Coronary artery (tissue), 2 donors: Measurements from ENCODE around the gene SIRPA.
A peak's percentile ranks its signal among the peaks of the same experiment; 100 is the strongest.

Experiments used
- DNase-seq: peaks from one replicate; pipeline ENCODE4 v3.0.0-alpha.2; 2017; ENCODE audit warnings: low spot score
- H3K27ac ChIP-seq, 2 donors: fragments of 200-600 bp; sonication (generic); one replicate each; pipeline ENCODE4 v1.5.1; 2016 to 2019
- H3K4me3 ChIP-seq: fragments of 200-600 bp; sonication (generic); 2 replicates; pipeline ENCODE4 v1.5.1; 2016; ENCODE audit warnings: mild to moderate bottlenecking, moderate library complexity
- TF ChIP-seq, protein P1 (sequence below): fragments of 200-600 bp; sonication (generic); IDR thresholded peaks from one replicate; pipeline ENCODE4 v1.5.1; 2019; ENCODE audit warnings: antibody characterized with exemption

SIRPA gene

DNA sequence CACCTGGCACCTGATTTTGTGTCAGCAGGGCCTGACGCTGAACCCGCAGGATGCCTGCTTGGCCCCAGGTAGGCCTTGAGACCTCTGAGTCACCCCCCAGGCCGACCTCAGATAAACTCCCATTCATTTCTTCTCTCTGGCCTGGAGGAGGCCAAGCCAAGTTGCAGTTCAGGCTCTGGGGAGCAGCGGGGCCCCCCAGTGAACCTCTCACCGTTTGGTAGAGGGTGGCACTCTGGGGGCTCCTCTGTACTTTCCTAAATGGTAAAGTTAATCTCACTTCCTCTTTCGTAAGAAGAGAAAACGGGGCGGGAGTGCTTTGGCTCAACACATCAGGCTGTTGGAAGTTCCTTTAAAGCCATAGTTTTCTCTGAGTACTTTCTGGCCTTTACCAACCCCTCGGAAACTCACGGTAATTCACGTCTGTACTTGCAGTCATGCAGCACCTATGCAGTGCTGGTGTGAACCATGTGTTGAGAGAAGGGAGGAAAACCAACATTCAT, 2.8 kb downstream of the SIRPA start:
- DNase-seq, result no peak

DNA sequence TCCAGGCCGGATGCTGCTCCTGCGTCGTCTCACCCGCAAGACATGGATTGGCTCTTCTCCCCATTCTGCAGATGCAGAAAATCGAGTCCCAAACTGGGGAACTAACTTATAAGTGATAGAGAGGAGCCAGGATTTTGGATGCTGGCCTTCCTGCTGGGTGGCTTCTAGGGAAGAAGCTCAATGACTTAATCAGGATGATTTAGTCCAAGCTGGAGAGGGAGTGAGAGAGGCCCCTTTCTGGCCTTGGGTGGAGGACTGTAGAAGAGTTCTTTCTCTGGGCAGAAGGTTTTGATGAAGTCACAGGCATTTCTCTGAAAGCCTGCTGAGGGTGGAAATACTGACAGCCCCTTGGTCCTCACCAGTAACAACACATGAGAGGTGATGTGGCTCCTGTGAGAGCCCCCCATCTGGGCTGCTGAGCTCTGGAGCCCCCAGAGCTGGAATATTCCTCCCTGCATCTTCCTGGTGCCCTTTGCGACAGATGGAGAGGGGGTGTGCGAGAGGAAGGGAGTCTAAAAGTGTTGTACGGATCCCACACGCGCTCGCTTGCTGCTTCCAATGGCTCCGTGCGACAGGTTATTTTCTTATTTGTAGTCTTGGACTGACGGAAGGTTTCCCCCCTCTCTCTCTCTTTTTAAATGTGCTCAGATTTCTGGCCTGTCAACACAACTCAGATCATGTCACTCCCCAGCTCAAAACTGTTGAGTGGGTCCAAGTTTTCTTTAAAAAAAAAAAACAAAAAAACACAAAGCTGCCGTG, 3.5 kb downstream of the SIRPA start:
- TF ChIP-seq, protein P1, sequence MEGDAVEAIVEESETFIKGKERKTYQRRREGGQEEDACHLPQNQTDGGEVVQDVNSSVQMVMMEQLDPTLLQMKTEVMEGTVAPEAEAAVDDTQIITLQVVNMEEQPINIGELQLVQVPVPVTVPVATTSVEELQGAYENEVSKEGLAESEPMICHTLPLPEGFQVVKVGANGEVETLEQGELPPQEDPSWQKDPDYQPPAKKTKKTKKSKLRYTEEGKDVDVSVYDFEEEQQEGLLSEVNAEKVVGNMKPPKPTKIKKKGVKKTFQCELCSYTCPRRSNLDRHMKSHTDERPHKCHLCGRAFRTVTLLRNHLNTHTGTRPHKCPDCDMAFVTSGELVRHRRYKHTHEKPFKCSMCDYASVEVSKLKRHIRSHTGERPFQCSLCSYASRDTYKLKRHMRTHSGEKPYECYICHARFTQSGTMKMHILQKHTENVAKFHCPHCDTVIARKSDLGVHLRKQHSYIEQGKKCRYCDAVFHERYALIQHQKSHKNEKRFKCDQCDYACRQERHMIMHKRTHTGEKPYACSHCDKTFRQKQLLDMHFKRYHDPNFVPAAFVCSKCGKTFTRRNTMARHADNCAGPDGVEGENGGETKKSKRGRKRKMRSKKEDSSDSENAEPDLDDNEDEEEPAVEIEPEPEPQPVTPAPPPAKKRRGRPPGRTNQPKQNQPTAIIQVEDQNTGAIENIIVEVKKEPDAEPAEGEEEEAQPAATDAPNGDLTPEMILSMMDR, result no peak
- DNase-seq, result no peak
- peak overlapping the region in 1 of 2 donors; percentile 98 for H3K27ac ChIP-seq
- H3K4me3 ChIP-seq, result peak overlapping the region; percentile 6

More for the DNA sequence above, 2.8 kb downstream of the SIRPA start:
- TF ChIP-seq, protein P1, result no peak
- peak overlapping the region; percentile 6 for H3K4me3 ChIP-seq
- peak overlapping the region; percentile 33 to 98 for H3K27ac ChIP-seq

DNA sequence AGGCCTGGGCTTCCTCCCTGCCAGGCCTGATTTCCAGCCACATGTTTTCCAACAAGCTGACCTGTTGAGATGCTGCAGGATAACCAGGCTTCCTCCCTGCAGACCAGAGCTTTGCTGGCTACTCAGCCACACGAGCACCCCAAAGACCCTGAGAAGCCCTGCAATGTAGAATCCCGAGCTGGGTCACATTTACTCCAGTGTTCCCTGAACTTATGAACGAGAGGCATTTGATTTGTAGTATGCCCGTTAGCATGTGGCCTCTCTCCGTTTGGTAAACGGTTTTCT, 4.0 kb downstream of the SIRPA start:
- H3K4me3 ChIP-seq, result no peak overlapping the region
- peak overlapping the region in 1 of 2 donors; percentile 38 for H3K27ac ChIP-seq
- TF ChIP-seq, protein P1, result no peak
- DNase-seq, result no peak

DNA sequence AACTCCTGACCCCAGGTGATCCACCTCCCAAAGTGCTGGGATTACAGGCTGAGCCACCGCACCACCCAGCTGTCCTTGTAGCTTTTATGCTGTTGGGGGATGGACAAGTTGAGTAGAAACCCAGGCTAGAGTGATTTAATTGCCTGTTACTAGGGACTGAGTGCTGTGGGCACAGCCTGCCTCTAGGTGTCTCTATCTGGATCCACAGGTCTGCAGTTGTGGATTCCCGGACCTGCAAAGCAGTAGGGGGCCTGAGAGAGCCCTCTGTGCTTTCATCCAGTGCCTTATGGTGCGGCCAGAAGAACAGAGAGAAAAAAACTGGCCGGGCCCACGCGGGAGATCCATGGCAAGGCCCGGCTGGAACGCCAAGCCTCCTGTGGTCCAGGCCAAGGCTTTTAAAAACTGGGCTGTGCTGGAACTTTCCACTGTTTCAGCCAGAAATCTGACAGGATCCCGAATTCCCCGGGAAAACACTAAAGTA, 5.2 kb downstream of the SIRPA start:
- no peak for DNase-seq
- H3K27ac ChIP-seq, result peak overlapping the region in 1 of 2 donors; percentile 20

DNA sequence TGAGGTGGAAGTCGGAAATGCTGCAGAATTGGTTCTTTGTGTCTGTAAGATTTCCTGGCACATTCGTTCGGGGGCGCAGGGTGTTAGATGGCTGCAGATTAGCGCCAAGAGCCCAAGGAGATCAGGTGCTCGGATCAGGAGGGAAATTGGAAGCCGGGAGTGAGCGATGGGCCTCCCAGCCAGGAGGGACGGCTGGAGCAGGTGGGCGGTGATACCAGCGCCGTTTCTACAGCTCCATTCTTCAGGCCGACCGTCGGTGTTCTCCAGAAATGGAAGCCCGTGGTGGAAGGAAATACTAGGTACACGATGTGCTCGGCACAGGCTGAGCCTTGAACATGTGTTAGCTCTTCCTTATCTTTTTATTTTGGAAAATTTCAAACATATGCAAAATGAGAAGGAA, 6.5 kb downstream of the SIRPA start:
- TF ChIP-seq, protein P1, result no peak
- H3K27ac ChIP-seq, result no peak overlapping the region
- H3K4me3 ChIP-seq, result no peak overlapping the region
- no peak for DNase-seq

More for the DNA sequence above, 5.2 kb downstream of the SIRPA start:
- TF ChIP-seq, protein P1, result no peak
- H3K4me3 ChIP-seq, result no peak overlapping the region

DNA sequence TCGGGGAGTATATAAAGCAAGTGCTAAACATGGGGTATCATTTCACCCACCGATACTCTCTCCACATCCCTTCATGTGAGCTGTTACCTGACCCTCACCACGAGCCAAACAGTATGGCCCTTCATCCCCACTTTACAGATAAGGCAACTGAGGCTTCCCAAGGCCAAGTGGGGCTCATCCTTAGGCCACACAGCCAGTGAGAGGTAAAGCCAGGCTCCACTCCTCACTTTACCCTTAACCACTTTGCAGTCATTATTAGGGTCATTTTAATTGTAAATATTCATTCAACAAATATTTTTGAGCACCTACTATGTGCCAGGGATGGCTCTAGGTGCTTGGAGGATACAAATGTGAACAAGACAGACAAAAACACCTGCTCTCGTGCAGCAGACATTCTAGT, 7.0 kb downstream of the SIRPA start:
- H3K4me3 ChIP-seq, result no peak overlapping the region
- no peak overlapping the region for H3K27ac ChIP-seq
- DNase-seq, result no peak
- TF ChIP-seq, protein P1, result no peak

DNA sequence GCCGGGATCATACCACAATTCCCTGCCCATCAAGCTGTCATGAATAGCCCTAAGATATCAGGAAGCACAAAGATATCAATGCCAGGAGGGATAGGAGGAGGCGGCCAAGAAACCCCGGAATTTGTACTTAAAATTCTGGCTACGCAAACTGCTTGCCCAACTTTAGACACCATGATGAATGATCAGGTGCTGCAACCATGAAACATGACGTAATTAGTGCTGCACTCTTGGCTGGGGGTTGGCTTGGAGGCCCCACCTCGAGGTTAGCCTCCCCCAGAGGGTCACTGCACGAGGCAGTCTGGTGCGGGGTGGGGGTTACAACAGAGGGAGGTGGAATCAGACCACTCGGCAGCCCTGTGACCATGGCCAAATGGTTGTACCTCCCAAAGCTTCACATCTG, 8.9 kb downstream of the SIRPA start:
- Histone ChIP-seq H3K27ac (no peak overlapping the region), H3K4me3 (no peak overlapping the region)
- TF ChIP-seq, protein P1, result no peak
- DNase-seq, result no peak
